PC-3 (cell line): ENCODE data around the gene SENP5. TPM values are rescaled to one million over a fixed set of nuclear protein-coding genes. Genes with fewer than 3 reads are reported as not detected.
"Not testable (repeated sequence)": the region's sequence is repeated elsewhere in the genome, so short reads cannot be mapped to it uniquely, and the experiment has no call there.

Experiments used
- ATAC-seq: fragments of 200-7000 bp; cut with Tn5 transposase; 2 replicates; pipeline ENCODE4 v1.9.1; 2020; ENCODE audit warnings: mild to moderate bottlenecking, moderate library complexity
- BruUV-seq: library from RNA; stranded (reverse); fragments of 400-500 nt; replicated peaks from 2 replicates; lab custom pipeline; 2021; lab: Mats Ljungman, UMichigan
- CTCF ChIA-PET: fragments of 300-600 bp; sonication (Branson Sonifier 250); formaldehyde crosslinking; loops from one replicate; lab custom pipeline; 2022; ENCODE audit warnings: antibody characterized with exemption; lab: Charles Lee
- POLR2A ChIA-PET: fragments of 300-600 bp; sonication (Branson Sonifier 250); formaldehyde crosslinking; loops from one replicate; lab custom pipeline; 2022; ENCODE audit warnings: antibody characterized with exemption; ENCODE audit not compliant: unreplicated experiment; lab: Charles Lee
- DNase-seq: peaks from one replicate; pipeline ENCODE4 v3.0.0-alpha.2; 2015
- H2AFZ ChIP-seq: fragments of 300-600 bp; sonication (generic); 2 replicates; pipeline ENCODE4 v1.6.0; 2016; ENCODE audit warnings: antibody characterized with exemption, low read length
- H3F3A ChIP-seq: fragments of 300-600 bp; sonication (generic); one replicate; pipeline ENCODE4 v1.6.0; 2017; ENCODE audit warnings: antibody characterized with exemption, low read length, control low read depth, mild to moderate bottlenecking; ENCODE audit not compliant: unreplicated experiment
- H3K27ac ChIP-seq: fragments of 300-600 bp; sonication (generic); 2 replicates; pipeline ENCODE4 v1.5.1; 2016; ENCODE audit warnings: mild to moderate bottlenecking, low read length
- H3K27me3 ChIP-seq: fragments of 300-600 bp; sonication (generic); 2 replicates; pipeline ENCODE4 v1.6.1; 2016; ENCODE audit warnings: low read length, mixed read lengths
- H3K36me3 ChIP-seq: fragments of 300-600 bp; sonication (generic); 2 replicates; pipeline ENCODE4 v1.6.1; 2016; ENCODE audit warnings: low read depth, mixed run types, low read length, mixed read lengths
- H3K4me1 ChIP-seq: fragments of 300-600 bp; sonication (generic); 2 replicates; pipeline ENCODE4 v1.5.1; 2016; ENCODE audit warnings: low read length; ENCODE audit not compliant: insufficient read depth
- H3K4me2 ChIP-seq: fragments of 300-600 bp; sonication (generic); 2 replicates; pipeline ENCODE4 v1.6.0; 2016; ENCODE audit warnings: low read length
- H3K4me3 ChIP-seq: fragments of 300-600 bp; sonication (generic); 2 replicates; pipeline ENCODE4 v1.5.1; 2016; ENCODE audit warnings: mild to moderate bottlenecking, low read length, mixed read lengths
- H3K79me2 ChIP-seq: fragments of 300-600 bp; sonication (generic); 2 replicates; pipeline ENCODE4 v1.6.1; 2017; ENCODE audit warnings: low read length, mixed read lengths
- H3K9ac ChIP-seq: fragments of 300-600 bp; sonication (generic); 2 replicates; pipeline ENCODE4 v1.6.0; 2016; ENCODE audit warnings: mild to moderate bottlenecking, low read length
- H3K9me2 ChIP-seq: fragments of 300-600 bp; sonication (generic); replicated peaks from 2 replicates; pipeline ENCODE4 v1.6.1; 2016; ENCODE audit warnings: mixed run types, low read length, mixed read lengths
- H3K9me3 ChIP-seq: fragments of 300-600 bp; sonication (generic); 2 replicates; pipeline ENCODE4 v1.6.1; 2016; ENCODE audit warnings: low read length, mixed read lengths
- H4K20me1 ChIP-seq: fragments of 300-600 bp; sonication (generic); 2 replicates; pipeline ENCODE4 v1.6.1; 2016; ENCODE audit warnings: low read length, mixed read lengths
- EZH2 ChIP-seq: fragments of 300-600 bp; sonication (generic); IDR thresholded peaks from one replicate; pipeline ENCODE4 v1.6.1; 2017; ENCODE audit warnings: antibody characterized with exemption, mild to moderate bottlenecking, low read length; ENCODE audit not compliant: unreplicated experiment
- EZH2phosphoT487 ChIP-seq: fragments of 300-600 bp; sonication (generic); IDR thresholded peaks from 2 replicates; pipeline ENCODE4 v1.6.1; 2018; ENCODE audit warnings: mild to moderate bottlenecking, antibody characterized with exemption, low read length, borderline replicate concordance
- intact Hi-C: fragments of 100-400 bp; cut with micrococcal nuclease; formaldehyde crosslinking; loops from 2 replicates; pipeline ENCODE4 v1.9.0; 2023
- total RNA-seq: library from RNA; depleted of rRNA; stranded (reverse); fragments of >200 nt; gene quantifications from 2 replicates; pipeline ENCODE4 v1.2.3, GENCODE V29; 2014
- TF ChIP-seq, protein P1 (sequence below): fragments of 300-600 bp; sonication (generic); conservative IDR thresholded peaks from 2 replicates; pipeline ENCODE4 v1.5.1; 2017; ENCODE audit warnings: antibody characterized with exemption, low read depth, mild to moderate bottlenecking, low read length

SENP5 gene
- total RNA-seq, 1 experiment from 2014 or later, result 34.2 TPM

DNA sequence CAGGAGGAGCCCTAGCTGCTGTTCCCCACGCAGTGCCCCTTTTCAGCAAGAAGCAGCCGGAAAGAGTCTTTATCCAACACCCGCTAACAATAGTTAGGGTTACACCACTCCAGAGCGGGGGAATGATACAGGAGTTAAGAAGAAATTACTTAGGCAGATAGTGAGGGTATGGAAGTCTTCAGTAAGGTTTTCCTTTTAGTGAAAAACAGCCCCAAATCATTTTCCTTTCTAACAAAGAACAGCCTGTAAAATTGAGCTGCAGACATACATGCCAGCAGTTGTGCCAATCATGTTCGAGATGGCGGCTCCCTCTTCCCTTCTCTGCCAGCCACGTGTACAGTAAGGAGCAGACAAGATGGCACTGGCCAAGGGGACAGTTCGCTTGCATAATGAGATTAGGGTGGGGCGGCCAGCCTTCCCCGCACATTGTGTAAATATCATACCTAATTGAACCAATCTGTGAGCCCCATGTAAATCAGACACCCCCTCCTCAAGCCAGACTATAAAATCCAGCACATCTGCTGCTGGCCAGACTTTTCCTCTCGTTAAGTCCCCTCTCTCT lies 18.5 kb upstream of the SENP5 start:
- H3K36me3 ChIP-seq, result peaks cover 2% of the 10 kb centered on the region; the same call in 1 of the 2 replicates
- H3K9ac ChIP-seq, result no peak overlapping the region
- no peaks in the 10 kb centered on the region for H3F3A ChIP-seq
- H4K20me1 ChIP-seq, result no peaks in the 10 kb centered on the region
- no TSS peak for BruUV-seq
- H3K9me3 ChIP-seq, result no peaks in the 10 kb centered on the region
- no peaks in the 10 kb centered on the region for H3K9me2 ChIP-seq
- TF ChIP-seq, protein P1, sequence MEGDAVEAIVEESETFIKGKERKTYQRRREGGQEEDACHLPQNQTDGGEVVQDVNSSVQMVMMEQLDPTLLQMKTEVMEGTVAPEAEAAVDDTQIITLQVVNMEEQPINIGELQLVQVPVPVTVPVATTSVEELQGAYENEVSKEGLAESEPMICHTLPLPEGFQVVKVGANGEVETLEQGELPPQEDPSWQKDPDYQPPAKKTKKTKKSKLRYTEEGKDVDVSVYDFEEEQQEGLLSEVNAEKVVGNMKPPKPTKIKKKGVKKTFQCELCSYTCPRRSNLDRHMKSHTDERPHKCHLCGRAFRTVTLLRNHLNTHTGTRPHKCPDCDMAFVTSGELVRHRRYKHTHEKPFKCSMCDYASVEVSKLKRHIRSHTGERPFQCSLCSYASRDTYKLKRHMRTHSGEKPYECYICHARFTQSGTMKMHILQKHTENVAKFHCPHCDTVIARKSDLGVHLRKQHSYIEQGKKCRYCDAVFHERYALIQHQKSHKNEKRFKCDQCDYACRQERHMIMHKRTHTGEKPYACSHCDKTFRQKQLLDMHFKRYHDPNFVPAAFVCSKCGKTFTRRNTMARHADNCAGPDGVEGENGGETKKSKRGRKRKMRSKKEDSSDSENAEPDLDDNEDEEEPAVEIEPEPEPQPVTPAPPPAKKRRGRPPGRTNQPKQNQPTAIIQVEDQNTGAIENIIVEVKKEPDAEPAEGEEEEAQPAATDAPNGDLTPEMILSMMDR, result no peak
- TF ChIP-seq EZH2, result no peak
- TF ChIP-seq EZH2phosphoT487, result no peak
- no peak for ATAC-seq
- ChIA-PET CTCF (no interaction called here), POLR2A (no interaction called here)
- H2AFZ ChIP-seq, result no peak overlapping the region
- no peak overlapping the region for H3K4me2 ChIP-seq
- intact Hi-C loops, result no loop called here
- H3K4me1 ChIP-seq, result no peaks in the 10 kb centered on the region
- H3K27me3 ChIP-seq, result no peaks in the 10 kb centered on the region
- no peak for DNase-seq
- no peak overlapping the region for H3K4me3 ChIP-seq
- no peaks in the 10 kb centered on the region for H3K79me2 ChIP-seq
- no peak overlapping the region for H3K27ac ChIP-seq

DNA sequence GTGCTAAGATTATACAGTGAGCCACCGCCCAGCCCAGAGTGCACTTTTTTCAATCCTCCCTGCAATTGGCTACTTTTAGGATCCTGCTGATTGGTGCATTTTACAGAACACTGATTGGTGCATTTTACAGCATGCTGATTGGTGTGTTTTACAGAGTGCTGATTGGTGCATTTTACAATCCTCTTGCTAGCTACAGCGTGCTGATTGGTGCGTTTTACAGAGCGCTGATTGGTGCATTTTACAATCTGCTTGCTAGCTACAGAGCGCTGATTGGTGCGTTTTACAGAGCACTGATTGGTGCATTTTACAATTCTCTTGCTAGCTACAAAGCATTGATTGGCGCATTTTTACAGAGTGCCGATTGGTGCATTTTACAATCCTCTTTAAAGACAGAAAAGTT lies 4.7 kb upstream of the SENP5 start:
- H3K79me2 ChIP-seq, H3K27ac ChIP-seq, ATAC-seq, H3K9ac ChIP-seq, H3K9me2 ChIP-seq, H3K36me3 ChIP-seq, H3K4me1 ChIP-seq, H4K20me1 ChIP-seq, H3F3A ChIP-seq, intact Hi-C loops, DNase-seq, CTCF ChIA-PET, H3K4me3 ChIP-seq, H2AFZ ChIP-seq, H3K27me3 ChIP-seq, H3K4me2 ChIP-seq, H3K9me3 ChIP-seq, POLR2A ChIA-PET, BruUV-seq: not testable (repeated sequence)

DNA sequence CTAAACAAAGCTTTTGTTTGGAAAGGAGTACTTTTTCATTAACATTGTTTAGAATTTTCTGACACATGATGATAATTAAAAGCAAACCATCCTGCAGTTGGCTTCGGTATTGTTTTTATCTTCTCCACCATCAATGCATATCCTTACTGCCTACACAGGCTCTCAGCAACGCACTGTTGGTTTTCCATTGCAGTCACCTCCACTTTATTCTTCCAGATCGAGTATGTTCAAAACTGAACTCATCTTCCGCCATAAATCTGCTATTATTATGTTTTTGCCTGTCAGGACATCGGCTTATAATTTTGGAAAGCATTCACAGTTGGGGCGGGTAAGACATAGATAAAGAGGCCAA lies 589 bp upstream of the SENP5 start:
- H3K4me3 ChIP-seq, result peak overlapping the region; percentile 97
- H3K27me3 ChIP-seq, result no peaks in the 10 kb centered on the region
- intact Hi-C loops, result no loop called here
- peaks cover 4% of the 10 kb centered on the region; the same call in 1 of the 2 replicates for H3K36me3 ChIP-seq
- DNase-seq (no peak), ATAC-seq (no peak)
- H3K9me2 ChIP-seq, result no peaks in the 10 kb centered on the region
- no peaks in the 10 kb centered on the region for H3F3A ChIP-seq
- no peaks in the 10 kb centered on the region for H3K9me3 ChIP-seq
- ChIA-PET CTCF (no interaction called here), POLR2A (interaction anchor here (0.5 to 0.7 kb wide), 8 partner anchors 8 to 633 kb away, joined by 3 to 15 read pairs (median 6); partner anchors contain the start of genes CEP19, NCBP2 and PIGX)
- H3K9ac ChIP-seq, result peak overlapping the region; percentile 93
- peak overlapping the region; percentile 89 for H2AFZ ChIP-seq
- TF ChIP-seq, protein P1, result no peak
- TF ChIP-seq EZH2phosphoT487 (no peak), EZH2 (no peak)
- H3K79me2 ChIP-seq, result peaks cover 44% of the 10 kb centered on the region
- 0 out of 2 replicates have a peak overlapping the region, but pooled peaks have one; percentile 8 for H3K27ac ChIP-seq
- H3K4me2 ChIP-seq, result peak overlapping the region; percentile 89
- H3K4me1 ChIP-seq, result peaks cover 10% of the 10 kb centered on the region
- BruUV-seq, result TSS peak; percentile 94
- peaks cover 23% of the 10 kb centered on the region for H4K20me1 ChIP-seq
